Mammary epithelial cell (primary cell): ENCODE data around the gene TCEAL9.

Experiments used
- CTCF ChIP-seq, 2 donors: IDR thresholded peaks in 1 of 2; conservative IDR thresholded peaks in 1 of 2; 2 replicates each; pipeline ENCODE4 v1.5.1; 2011 to 2012; ENCODE audit warnings: inconsistent platforms in 2 of 2, low read length in 2 of 2, mild to moderate bottlenecking in 2 of 2, control low read depth in 1 of 2, low read depth in 1 of 2; ENCODE audit not compliant: insufficient read depth in 1 of 2; ENCODE audit errors: extremely low read depth in 1 of 2
- EZH2 ChIP-seq: IDR thresholded peaks from 2 replicates; pipeline ENCODE4 v1.6.1; 2012; ENCODE audit warnings: low read length, inconsistent platforms, borderline replicate concordance

DNA sequence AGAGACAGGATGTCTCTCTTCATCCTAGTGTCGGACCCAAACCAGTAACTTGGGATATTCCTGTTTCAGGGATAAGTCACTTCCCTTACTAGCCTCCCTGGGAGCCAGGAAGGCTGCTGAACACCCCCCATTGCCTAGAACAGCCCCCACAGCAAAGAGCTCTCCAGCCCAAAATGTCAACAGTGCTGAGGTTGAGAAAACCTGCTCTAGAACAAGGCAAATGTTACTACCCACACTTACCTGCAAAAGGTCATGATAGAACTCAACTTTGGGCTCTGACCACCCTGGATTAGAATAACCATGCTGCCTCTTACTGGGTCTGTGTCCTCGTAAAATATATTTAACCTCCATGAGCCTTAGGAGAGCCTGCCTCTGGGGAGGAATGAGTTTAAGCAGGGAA lies 40.4 kb downstream of the TCEAL9 start:
- TF ChIP-seq CTCF (conservative IDR thresholded peaks at IDR 0.05 in 1 of 2, IDR thresholded peaks at IDR 0.05 in 1 of 2; ENCODE audit: extremely low read depth in 1 of 2, insufficient read depth in 1 of 2, low read depth in 1 of 2, low read length in 2 of 2) = no peak
- no peak for TF ChIP-seq EZH2
